GM12875 (cell line): ENCODE results near the gene FRYL.
A peak's percentile ranks its signal among the peaks of the same experiment; 100 is the strongest.

Experiments
- H3K4me3 ChIP-seq: one replicate; pipeline ENCODE4 v1.5.1; 2011; ENCODE audit warnings: low read depth, low read length, control low read depth
- TF ChIP-seq, protein P1 (sequence below): IDR thresholded peaks from 2 replicates; pipeline ENCODE4 v1.5.1; 2011; ENCODE audit warnings: low read depth, mild to moderate bottlenecking, control low read depth, inconsistent platforms, low read length, moderate library complexity, borderline replicate concordance; ENCODE audit not compliant: insufficient read depth

The FRYL gene

DNA sequence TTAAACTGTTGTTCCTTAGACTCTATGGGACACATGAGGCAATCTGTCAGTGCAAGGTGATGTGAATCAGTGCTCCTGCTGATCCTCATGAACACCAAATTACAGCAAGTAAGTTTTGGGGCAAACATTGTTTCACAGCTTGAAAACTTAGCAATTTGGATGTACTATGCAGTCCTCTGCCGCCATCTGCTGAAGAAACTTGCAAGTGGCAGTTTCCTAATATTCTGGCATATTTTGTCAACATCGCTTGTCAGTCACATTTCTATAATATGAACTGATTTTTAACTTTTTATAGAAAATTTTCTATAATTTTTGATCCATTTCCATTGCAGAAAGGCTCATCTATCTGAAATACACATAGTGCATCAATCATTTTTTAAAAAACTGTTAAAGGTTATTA, 233.7 kb downstream of the FRYL start:
- no peak overlapping the region for H3K4me3 ChIP-seq
- TF ChIP-seq, protein P1, sequence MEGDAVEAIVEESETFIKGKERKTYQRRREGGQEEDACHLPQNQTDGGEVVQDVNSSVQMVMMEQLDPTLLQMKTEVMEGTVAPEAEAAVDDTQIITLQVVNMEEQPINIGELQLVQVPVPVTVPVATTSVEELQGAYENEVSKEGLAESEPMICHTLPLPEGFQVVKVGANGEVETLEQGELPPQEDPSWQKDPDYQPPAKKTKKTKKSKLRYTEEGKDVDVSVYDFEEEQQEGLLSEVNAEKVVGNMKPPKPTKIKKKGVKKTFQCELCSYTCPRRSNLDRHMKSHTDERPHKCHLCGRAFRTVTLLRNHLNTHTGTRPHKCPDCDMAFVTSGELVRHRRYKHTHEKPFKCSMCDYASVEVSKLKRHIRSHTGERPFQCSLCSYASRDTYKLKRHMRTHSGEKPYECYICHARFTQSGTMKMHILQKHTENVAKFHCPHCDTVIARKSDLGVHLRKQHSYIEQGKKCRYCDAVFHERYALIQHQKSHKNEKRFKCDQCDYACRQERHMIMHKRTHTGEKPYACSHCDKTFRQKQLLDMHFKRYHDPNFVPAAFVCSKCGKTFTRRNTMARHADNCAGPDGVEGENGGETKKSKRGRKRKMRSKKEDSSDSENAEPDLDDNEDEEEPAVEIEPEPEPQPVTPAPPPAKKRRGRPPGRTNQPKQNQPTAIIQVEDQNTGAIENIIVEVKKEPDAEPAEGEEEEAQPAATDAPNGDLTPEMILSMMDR: peak; percentile 47; the same call in 1 of the 2 replicates

DNA sequence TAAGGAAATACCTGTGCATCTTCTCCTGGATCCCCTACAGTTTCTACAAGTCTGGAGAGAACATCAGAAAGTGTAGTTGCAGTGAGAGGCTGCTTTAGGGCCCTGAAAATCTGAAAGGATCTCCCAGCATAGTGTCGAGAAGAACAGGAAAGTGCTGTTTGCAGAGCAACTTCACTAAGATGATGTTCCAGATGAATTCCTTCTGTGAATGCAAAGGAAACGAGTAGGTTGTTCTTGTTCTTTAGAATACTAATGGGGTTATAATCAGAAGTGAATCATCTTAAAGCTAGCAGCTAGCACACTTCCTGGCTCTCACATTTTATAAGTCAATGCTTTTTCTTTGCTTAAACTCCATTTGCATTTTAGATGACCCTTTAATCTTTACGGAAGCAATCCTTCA, 236.3 kb downstream of the FRYL start:
- TF ChIP-seq, protein P1: no peak
- no peak overlapping the region for H3K4me3 ChIP-seq

DNA sequence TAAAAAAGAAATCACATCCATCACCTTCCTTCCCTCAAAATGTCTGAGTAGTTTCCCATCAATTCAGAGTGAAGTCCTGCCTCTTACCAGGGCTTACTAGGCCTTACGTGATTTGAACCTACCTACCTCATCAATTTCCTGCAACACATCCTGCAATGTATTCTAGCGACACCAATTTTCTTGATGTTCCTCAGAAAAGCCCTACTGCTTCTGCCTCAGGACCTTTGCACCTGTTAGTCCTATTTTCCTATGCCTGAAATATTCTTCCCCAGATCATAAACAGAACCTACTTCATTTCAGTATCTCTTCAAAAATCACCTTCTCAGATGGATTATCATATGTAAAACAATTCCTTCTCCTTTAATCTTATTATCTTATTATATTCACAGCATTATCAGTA, 237.2 kb downstream of the FRYL start:
- TF ChIP-seq, protein P1: no peak
- H3K4me3 ChIP-seq: no peak overlapping the region

DNA sequence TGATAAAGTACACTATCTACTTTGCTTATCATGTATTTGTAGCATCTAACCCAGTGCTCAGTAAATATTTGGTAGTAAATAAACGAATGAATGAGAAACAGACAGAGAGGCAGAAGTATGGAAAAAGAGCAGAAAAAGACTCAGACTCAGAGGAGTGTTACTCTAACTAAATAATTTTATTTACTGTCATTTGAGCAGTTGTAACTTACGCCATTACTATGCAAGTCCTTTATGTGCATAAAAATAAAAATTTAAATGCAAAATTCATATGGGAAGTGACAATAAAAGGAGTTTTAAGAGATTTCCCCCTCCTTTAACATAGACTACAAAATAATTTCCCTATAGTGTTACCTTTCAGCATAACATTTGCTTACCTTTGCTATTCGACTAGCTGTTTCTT, 240.5 kb downstream of the FRYL start:
- no peak overlapping the region for H3K4me3 ChIP-seq
- TF ChIP-seq, protein P1: no peak

DNA sequence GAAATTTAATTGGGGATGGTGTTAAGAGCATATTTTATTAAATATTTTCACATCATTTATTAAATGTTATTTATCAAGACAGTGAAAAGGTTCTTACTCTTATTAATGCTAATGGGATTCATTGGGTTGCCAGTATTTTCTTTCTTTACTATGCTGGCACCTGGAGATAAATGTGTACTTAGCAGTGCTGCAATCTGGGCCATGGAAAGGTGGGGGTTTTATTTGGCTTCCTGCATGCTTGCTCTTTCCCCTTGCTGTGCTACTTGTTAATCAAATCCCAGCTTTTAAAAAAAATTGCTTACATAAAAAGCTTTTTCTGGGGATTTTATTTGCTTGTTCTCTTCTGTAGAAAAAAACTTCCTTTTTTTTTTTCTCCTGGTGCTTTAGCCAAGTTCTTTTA, 241.7 kb downstream of the FRYL start:
- H3K4me3 ChIP-seq: no peak overlapping the region
- TF ChIP-seq, protein P1: no peak

DNA sequence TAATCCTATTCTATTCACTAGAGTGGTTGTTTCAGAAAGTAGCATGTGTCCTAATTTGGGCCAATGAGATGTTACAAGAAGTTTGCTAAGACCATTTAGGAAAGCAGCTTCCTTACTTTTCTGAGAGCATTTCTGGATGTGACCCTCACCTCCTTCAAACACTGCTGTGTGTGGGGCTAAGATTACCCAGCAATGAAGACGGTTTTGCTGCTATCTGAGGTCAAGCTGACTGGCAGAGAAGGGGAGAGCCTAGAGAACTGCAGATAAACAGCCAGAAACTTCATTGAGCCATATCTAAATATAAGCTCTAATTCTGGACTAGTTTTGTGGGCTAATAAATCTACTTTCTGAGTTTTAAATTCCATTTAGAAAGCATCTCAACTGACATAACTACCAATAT, 253.7 kb downstream of the FRYL start:
- TF ChIP-seq, protein P1: no peak
- H3K4me3 ChIP-seq: no peak overlapping the region

DNA sequence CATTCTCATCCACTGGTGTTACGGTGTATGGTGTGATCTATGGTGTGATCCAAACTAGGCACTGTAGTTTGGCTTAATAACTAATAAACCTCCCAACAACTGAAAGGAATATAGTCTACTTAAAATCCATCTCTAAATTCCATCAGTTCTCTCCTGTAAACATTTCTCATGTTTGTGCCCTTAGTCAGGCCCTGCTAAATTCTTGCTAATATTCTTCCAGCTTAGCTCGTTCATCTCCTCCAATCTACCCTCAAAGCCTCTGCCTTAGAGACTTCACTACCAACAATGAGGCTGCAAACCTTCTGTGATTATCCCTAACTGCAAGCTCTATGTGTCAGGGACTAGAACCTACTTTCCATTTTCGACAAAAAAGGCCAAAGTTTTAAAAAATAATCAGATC, 261.9 kb downstream of the FRYL start:
- TF ChIP-seq, protein P1: no peak
- no peak overlapping the region for H3K4me3 ChIP-seq
